Measurements from ENCODE around the gene FN1. TPM values are rescaled to one million over a fixed set of nuclear protein-coding genes. Genes with fewer than 3 reads are reported as not detected.
A peak's percentile ranks its signal among the peaks of the same experiment; 100 is the strongest.

Gene FN1
- total RNA-seq: under 1 TPM; 0.45 to 0.57 TPM

DNA sequence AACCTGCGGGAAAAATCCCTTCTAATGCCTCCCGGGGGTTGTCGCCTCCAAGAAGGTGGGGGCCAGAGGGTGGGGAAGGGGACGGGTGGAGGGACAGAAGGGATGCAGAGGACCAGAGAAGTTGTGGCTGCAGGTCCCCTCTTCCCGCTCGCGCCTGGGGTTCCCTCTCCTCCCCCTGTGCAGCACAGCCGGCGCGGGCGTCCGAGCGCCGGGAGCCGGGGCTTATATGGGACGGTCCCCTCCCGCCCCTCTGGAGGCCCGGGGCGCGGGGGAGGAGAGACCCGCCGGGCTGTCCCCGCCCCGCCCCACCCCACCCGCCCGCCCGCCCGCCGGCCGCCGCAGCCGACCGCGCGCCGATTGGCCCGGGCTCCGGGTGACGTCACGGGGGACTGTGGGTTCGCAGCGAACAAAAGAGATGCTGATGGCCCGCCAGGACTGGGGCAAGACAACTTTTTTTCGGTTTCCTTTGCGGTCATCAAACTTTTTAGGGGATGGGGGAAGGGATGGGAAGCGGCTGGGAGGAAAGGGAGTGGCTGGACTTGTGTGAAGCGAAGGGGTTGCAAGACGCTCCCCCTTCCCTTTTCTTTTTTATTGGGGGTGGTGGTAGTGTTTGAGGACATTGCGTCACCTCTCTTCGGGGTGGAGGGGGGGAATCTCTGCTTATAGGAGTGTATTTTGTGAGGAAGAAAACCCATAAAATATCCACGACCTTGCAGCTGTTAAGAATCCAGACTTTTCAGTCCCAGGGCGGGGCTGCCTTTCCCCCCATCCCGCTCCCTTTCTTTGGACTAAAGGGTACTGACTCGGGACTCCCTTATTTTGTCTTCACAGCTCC, at the start of gene FN1:
TSS of gene FN1 (minus strand) at position 199 of the 835 bp plus-strand sequence. CDS start 266 bp downstream, outside the sequence.
- H3K9me3 Mint-ChIP-seq: no peaks in the 10 kb centered on the region
- CTCF ChIA-PET: no interaction called here
- intact Hi-C loops (cut with micrococcal nuclease): loop anchor here (2.0 kb wide), 1 partner anchor 123 kb away; the partner anchor contains the start of gene ATIC
- DNase-seq: peak; percentile 64
- no peak within 1 kb of the TSS for H3K27ac Mint-ChIP-seq
- peaks cover 19% of the 10 kb centered on the region for H3K4me1 Mint-ChIP-seq (ENCODE audit: low read depth)
- no peaks in the 10 kb centered on the region for H3K36me3 Mint-ChIP-seq (ENCODE audit: low read depth)
- peak within 1 kb of the TSS; percentile 72 for H3K4me3 Mint-ChIP-seq
- H3K27me3 Mint-ChIP-seq (ENCODE audit: low read depth): peaks cover 50% of the 10 kb centered on the region

DNA sequence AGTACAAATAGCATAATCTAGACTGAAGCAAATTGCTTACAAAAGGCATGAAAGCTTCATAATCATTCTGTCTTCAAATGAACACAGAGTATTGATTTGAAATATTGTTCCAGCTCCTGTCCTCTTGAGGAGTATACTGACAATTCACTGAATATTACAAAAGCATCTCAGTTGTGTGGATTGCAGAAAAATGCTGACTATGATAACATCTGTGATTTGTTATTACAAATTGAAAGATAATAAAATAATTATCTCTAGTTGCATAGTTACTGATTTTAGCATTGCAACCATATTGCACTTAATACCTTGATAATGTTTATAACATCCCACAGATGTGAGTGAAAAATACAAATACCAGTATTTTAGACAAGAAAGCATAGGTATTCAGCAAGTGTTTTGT, 49.2 kb upstream of the FN1 start:
- no peaks in the 10 kb centered on the region for H3K36me3 Mint-ChIP-seq (ENCODE audit: low read depth)
- no peaks in the 10 kb centered on the region for H3K4me1 Mint-ChIP-seq (ENCODE audit: low read depth)

DNA sequence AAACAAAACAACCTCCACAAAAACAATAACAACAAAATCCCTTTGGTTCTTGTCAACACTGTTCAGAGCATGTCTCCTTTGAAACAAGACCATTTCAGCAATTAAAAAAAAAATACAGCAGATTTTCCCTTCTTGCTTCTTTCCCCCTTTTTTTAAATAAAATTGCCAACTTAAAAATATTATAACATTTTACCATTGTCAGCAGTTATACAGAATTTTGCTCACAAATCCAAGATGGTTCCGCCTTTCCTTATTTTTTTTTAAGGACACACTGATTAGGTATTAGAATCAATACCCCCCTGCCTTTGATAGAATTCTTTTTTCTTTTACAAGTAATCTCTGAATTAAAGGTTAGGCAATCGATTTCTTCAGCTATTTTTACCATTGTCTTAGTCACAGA, 48.7 kb upstream of the FN1 start:
- DNase-seq: no peak
- Mint-ChIP-seq H3K27me3 (ENCODE audit: low read depth) (peaks cover 5% of the 10 kb centered on the region), H3K36me3 (ENCODE audit: low read depth) (no peaks in the 10 kb centered on the region), H3K4me1 (ENCODE audit: low read depth) (no peaks in the 10 kb centered on the region), H3K4me3 (no peak overlapping the region), H3K9me3 (no peaks in the 10 kb centered on the region), H3K27ac (no peak overlapping the region)
- intact Hi-C loops (cut with micrococcal nuclease): no loop called here
- CTCF ChIA-PET: interaction anchor here (0.6 to 0.7 kb wide), 2 partner anchors 40 to 95 kb away, joined by 3 read pairs; no protein-coding TSS in a partner anchor

More for the DNA sequence above, 49.2 kb upstream of the FN1 start:
- no peak overlapping the region for H3K27ac Mint-ChIP-seq
- DNase-seq: no peak
- H3K9me3 Mint-ChIP-seq: no peaks in the 10 kb centered on the region
- H3K27me3 Mint-ChIP-seq (ENCODE audit: low read depth): peaks cover 5% of the 10 kb centered on the region
- H3K4me3 Mint-ChIP-seq: no peak overlapping the region
- CTCF ChIA-PET: interaction anchor here (0.6 kb wide), 1 partner anchor 96 kb away, joined by 3 read pairs; no protein-coding TSS in a partner anchor
- intact Hi-C loops (cut with micrococcal nuclease): no loop called here

DNA sequence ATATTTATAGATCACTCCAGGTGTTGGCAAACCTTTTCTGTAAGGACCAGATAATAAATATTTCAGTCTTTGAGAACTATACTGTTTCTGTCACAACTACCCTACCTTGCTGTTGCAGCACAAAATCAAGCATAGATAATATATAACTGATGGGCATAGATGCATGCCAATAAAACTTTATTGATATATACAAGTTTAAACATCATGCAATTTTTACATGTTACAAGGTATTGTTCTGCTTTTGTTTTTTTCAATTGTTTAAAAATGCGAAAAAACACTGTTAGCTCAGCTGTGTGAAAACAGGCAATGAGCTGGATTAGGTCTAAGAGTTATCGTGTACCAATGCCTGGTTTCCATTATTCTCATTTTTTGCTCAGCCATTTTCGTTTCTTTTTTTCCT, 47.6 kb upstream of the FN1 start:
- no peaks in the 10 kb centered on the region for H3K4me1 Mint-ChIP-seq (ENCODE audit: low read depth)
- CTCF ChIA-PET: interaction anchor here (0.6 kb wide), 1 partner anchor 292 kb away, joined by 3 read pairs; no protein-coding TSS in a partner anchor
- no peaks in the 10 kb centered on the region for H3K36me3 Mint-ChIP-seq (ENCODE audit: low read depth)
- H3K4me3 Mint-ChIP-seq: no peak overlapping the region
- intact Hi-C loops (cut with micrococcal nuclease): no loop called here
- no peaks in the 10 kb centered on the region for H3K9me3 Mint-ChIP-seq
- no peak overlapping the region for H3K27ac Mint-ChIP-seq
- DNase-seq: no peak
- peaks cover 5% of the 10 kb centered on the region for H3K27me3 Mint-ChIP-seq (ENCODE audit: low read depth)

DNA sequence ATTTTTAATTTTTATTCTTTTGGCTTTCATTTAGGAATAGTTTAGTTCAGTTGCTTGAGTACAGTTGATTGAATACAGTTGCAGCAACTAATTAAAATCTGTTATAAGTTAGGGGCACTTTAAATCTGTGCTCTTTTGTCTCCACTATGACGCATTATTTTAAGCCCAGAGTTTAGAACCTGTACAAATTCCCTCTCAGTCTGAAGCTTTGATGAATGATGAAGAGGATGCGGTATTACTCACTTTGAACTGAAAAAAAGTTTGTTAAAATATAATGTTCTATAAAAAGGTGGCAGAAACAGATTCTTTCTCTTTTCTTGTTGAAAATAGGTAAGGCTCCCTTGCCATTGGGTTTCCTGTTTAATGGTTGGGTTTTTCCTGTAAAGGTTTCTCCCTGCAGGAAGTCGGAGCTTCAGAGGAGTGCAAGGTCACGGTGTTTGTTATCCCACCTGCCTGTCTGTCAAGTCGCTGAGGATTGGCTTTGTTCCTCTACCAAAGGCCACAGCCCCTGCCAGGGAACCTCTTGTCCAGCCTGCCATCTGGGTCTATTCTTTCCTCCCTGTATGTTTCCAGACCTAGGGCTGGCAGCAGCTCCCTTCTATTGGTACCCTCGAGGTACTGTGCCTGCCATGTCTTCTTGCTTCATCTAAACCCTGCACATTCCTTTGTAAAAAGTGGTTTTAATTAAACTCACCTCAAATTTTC, 43.8 kb upstream of the FN1 start:
- DNase-seq: no peak
- peaks cover 2% of the 10 kb centered on the region for H3K27me3 Mint-ChIP-seq (ENCODE audit: low read depth)
- no peaks in the 10 kb centered on the region for H3K36me3 Mint-ChIP-seq (ENCODE audit: low read depth)
- H3K9me3 Mint-ChIP-seq: no peaks in the 10 kb centered on the region
- CTCF ChIA-PET: no interaction called here
- H3K4me3 Mint-ChIP-seq: no peak overlapping the region
- no peaks in the 10 kb centered on the region for H3K4me1 Mint-ChIP-seq (ENCODE audit: low read depth)
- no peak overlapping the region for H3K27ac Mint-ChIP-seq
- intact Hi-C loops (cut with micrococcal nuclease): no loop called here

DNA sequence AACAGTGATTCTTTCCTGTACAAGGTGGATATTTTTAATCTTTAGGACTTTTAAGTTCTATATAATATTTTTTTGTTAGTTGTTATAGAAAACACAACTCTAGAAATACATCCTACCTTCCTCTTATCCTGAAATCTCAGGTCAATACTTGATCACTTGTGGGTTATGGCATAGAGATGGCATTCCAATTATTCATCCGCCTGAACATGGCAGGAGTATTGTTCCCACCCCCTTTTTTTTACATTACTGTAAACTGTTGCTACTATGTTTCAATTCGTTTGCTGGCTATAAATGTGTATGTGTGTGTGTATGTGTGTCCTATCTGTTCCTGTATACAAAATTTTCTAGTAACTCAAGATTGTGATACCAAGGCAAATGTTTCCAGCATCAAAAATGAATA, 43.3 kb upstream of the FN1 start:
- no peak for DNase-seq
- CTCF ChIA-PET: no interaction called here
- Mint-ChIP-seq H3K4me3 (no peak overlapping the region), H3K36me3 (ENCODE audit: low read depth) (no peaks in the 10 kb centered on the region), H3K27me3 (ENCODE audit: low read depth) (no peaks in the 10 kb centered on the region), H3K27ac (no peak overlapping the region), H3K9me3 (no peaks in the 10 kb centered on the region), H3K4me1 (ENCODE audit: low read depth) (no peaks in the 10 kb centered on the region)
- intact Hi-C loops (cut with micrococcal nuclease): no loop called here

DNA sequence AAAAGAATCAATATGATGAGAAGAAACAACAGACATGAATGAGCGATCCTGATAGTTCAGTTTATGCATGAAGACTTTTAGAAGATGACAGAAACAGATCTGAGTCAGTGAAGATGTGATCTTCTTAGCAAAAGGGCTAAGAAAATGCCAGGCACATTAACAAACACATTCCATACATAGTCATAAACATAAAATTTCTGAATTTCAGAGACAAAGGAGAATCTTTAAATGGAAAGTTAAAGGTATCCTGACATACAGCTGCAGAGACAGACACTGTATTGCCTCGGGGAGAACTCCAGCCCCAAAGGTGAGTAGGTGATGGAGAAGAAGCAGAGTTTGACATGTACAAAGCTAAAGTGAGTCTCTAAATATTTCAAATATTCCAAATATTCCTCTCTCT, 40.6 kb upstream of the FN1 start:
- CTCF ChIA-PET: no interaction called here
- no peak overlapping the region for H3K27ac Mint-ChIP-seq
- intact Hi-C loops (cut with micrococcal nuclease): no loop called here
- DNase-seq: no peak
- H3K4me3 Mint-ChIP-seq: no peak overlapping the region
- H3K4me1 Mint-ChIP-seq (ENCODE audit: low read depth): no peaks in the 10 kb centered on the region
- peaks cover 4% of the 10 kb centered on the region for H3K27me3 Mint-ChIP-seq (ENCODE audit: low read depth)
- no peaks in the 10 kb centered on the region for H3K9me3 Mint-ChIP-seq
- H3K36me3 Mint-ChIP-seq (ENCODE audit: low read depth): no peaks in the 10 kb centered on the region

DNA sequence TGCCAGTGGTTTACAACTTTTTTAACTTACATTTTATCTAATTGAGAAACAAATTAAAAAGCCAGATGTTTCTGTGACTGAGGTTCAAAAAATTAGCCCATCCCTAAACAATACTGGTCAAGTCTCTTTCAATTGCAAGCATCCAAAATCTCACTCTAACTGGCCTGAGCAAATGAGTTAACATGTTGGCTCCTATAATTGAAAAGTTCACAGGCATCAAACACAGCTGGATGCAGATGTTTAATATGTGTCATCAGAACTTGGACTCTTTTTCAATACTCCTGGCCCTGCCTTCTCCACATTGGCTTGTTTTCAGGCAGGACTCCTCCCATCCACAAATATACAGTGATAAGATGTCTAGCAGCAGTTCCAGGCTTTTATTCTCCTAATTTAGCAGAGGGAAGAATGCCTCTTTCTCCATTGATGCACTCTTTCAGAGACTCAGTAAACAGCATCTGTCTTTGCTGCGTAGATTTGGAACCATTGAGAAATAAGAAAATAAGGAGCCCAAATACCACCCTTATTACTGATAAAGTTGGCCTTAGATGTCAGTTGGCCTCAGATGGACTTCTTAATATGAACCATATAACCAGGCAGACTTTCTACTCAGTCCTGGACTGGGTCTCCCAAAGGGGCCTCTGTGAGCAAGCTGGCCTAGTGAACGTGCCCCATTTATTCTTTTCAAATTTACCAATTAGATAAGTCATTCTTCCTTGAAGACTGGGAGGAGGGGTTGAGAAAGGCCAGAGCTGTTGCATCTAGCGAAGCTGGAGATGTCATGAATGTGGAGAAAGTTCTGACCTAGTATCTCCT, 30.4 kb upstream of the FN1 start:
- Mint-ChIP-seq H3K4me1 (ENCODE audit: low read depth) (no peaks in the 10 kb centered on the region), H3K9me3 (no peaks in the 10 kb centered on the region), H3K4me3 (no peak overlapping the region), H3K27me3 (ENCODE audit: low read depth) (peaks cover 6% of the 10 kb centered on the region), H3K36me3 (ENCODE audit: low read depth) (no peaks in the 10 kb centered on the region), H3K27ac (no peak overlapping the region)
- no peak for DNase-seq
- CTCF ChIA-PET: no interaction called here
- intact Hi-C loops (cut with micrococcal nuclease): no loop called here

DNA sequence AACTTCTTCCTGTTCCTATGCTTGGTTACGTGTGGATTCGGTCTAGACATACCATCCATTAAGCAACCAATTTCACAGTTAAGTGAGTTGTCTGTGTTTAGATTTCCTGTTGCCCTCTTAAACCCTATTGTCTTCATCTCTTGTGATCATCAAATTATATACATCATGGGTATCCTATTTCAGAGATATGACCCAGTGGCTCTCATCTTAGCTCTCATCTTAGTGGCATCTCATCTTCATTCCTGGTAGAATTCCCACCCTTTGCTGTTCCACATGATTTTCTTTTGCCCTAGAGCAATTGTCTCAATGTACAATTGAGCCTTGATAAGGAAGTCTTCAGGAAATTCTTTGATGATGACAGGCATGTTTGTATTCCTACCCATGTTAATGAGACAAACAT, 29.4 kb upstream of the FN1 start:
- Mint-ChIP-seq H3K4me1 (ENCODE audit: low read depth) (no peaks in the 10 kb centered on the region), H3K27ac (no peak overlapping the region), H3K9me3 (no peaks in the 10 kb centered on the region), H3K4me3 (no peak overlapping the region), H3K27me3 (ENCODE audit: low read depth) (peaks cover 5% of the 10 kb centered on the region), H3K36me3 (ENCODE audit: low read depth) (no peaks in the 10 kb centered on the region)
- intact Hi-C loops (cut with micrococcal nuclease): no loop called here
- CTCF ChIA-PET: no interaction called here
- DNase-seq: no peak

DNA sequence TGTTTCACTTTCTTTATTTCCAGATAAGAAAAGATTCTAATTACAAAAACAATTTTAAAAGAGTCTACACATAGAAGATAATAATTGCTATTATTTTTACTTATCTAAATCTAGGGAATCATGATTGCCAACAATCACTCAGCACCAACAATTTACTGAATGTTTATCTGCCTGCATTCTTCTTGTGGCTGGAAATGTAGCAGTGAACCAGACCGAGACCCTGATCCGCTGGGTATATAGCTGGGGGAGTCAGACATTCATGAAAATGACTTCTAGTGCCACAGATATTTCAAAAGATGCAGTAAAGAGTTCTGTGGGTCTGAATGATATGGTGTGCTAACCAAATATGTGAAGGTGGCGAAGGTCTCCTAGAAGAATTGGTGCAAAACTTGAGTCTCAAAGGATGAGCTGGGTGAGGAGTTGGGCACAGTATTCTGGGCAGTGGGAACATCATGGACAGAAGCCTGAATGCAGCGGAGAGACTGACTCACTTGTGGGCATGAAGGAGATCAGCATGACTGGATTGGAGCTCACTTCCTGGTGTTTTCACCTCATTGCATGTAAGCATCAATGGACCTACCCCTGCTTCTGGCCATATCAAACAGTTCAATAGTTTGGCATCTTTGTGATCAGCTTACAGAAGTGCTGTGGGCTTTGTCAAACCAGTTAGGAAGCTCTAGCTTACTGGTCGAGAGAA, 26.1 kb upstream of the FN1 start:
- intact Hi-C loops (cut with micrococcal nuclease): no loop called here
- no peak for DNase-seq
- CTCF ChIA-PET: interaction anchor here (0.8 to 1.5 kb wide), 2 partner anchors 10 to 24 kb away, joined by 3 to 4 read pairs; no protein-coding TSS in a partner anchor
- Mint-ChIP-seq H3K27me3 (ENCODE audit: low read depth) (peaks cover 5% of the 10 kb centered on the region), H3K4me3 (no peak overlapping the region), H3K9me3 (no peaks in the 10 kb centered on the region), H3K36me3 (ENCODE audit: low read depth) (no peaks in the 10 kb centered on the region), H3K4me1 (ENCODE audit: low read depth) (no peaks in the 10 kb centered on the region), H3K27ac (no peak overlapping the region)

DNA sequence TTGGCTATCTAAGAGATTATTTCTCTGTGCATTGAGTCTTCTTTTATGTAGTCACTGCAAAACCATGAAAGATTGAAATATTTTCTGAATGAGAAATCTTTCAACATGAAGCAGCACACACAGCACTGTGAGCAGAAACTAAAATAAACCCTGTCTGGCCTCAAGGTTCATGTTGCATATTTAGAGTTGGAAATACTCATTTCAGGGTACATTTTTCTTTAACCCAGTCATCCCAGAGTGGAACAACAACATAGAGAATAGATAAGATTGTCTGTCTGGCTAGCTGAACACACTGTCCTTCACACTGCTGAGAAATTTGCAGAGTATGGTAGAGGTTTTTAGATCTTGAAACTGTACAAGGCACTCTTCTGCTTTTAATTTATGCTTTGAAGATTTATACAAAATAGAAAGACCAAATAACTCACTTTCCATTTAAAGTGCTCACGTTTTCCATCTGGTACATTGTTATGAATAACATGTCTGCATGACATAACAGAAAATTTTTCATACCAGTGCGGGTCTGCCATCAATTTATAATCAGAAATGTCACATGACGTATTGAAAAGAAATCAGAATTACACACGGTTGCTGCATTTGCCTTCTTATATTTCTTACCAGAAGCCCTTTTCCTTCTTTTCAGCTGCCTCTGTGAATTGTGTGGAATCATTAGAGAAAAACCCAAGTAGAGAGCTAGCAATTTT, 25.0 kb upstream of the FN1 start:
- Mint-ChIP-seq H3K27ac (no peak overlapping the region), H3K36me3 (ENCODE audit: low read depth) (no peaks in the 10 kb centered on the region), H3K4me1 (ENCODE audit: low read depth) (no peaks in the 10 kb centered on the region), H3K27me3 (ENCODE audit: low read depth) (peaks cover 5% of the 10 kb centered on the region), H3K4me3 (no peak overlapping the region), H3K9me3 (no peaks in the 10 kb centered on the region)
- no peak for DNase-seq
- intact Hi-C loops (cut with micrococcal nuclease): no loop called here
- CTCF ChIA-PET: interaction anchor here (0.8 to 1.5 kb wide), 2 partner anchors 8 to 25 kb away, joined by 3 to 4 read pairs; no protein-coding TSS in a partner anchor
